ENCODE measurements around the gene ZIC1.

ZIC1 gene

DNA sequence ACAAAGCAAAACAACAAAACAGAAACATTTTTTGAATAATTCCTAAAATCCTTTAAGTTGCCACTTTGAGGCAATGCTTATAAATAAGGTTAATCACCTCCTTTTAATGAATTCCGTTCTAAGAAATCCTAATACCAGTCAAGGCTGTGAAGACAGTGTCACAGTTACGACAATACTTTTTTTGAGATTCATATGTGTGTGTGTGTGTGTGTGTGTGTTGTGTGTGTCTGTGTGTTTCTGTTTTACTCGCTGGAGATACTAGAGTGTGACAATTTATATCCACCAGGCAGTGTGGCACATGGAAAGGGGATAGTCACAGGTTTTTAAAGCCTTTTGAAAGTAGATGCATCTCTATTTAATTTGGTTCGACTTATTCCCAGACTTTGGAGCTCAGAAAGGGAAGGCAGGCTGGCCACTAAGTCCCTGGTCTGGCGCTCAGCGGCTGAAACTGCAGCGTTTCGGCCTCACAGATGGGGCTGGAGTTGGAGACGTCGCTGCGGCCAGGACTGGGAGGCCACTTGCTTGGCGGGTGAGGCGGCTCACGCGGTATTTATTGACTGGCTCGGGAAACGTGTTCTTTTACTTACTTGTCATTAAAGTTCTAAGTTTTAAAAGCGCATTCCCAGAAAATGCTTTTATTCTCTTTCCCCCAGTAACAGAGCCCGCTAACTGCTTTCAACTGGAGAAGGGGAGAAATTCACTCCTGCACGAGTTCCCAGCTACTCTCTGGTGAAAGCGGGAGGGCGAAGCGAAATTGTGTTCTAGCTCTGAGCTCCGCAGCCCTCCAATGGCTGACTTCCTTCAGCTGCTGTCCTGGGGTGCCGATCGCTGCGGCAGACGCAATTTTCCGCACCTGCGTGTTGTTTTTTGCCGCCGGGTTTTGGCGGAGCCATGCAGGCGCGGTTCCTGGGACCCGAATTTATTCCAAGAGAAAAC, 13.7 kb downstream of the ZIC1 start:
- no peak for DNase-seq (ENCODE audit: low read depth)

DNA sequence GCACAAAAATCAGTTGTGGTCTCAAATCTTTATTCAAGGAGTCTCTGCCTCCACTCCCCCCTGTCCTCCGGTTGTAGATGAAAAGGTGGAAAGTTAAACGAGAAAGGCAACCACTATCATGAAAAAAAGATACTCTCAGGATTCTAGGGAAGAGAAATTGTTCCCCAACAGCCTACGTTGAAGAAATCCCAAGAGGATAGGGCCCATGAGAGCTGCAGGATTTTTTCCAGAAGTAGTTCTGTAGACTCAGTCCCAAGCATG, 14.3 kb downstream of the ZIC1 start:
- no peak for DNase-seq (ENCODE audit: low read depth)

DNA sequence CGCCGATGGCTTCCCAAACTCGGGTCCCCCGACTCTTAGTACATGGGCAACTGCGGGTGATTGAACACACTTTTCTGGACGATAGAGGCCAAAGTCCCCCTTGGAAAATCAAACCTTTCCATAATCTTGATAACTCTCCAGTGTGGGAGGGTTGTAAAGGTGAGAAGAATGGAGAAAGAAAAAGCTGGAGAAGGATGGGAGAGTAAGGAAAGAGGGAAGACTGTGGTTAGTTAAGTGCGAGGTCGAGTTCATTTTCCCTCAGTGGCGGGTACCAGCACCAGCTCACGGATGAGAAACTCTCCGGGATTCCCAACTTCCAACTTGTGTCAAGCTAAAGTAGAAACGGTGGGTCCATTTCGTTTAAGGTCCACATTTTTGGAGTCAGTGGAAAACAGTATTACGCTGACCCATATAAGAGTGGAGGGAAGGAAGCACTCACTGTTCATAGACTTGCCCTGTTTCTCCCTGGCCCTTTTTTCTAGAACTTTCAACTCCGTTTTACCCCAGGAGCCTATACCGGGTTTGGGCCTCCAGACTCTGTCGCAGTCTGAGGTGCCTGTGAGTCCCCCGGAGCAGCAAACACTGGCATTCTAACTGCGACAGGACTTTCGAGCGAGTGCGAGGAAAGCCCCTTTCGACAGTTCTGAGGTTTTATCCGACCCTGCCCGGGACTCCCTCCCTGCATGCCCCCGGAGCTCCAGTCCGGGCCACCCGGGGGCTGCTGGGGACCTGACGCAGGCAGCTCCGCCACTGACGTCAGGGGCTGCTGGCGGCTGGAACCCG, 14.8 kb downstream of the ZIC1 start:
- DNase-seq (ENCODE audit: low read depth), result no peak

DNA sequence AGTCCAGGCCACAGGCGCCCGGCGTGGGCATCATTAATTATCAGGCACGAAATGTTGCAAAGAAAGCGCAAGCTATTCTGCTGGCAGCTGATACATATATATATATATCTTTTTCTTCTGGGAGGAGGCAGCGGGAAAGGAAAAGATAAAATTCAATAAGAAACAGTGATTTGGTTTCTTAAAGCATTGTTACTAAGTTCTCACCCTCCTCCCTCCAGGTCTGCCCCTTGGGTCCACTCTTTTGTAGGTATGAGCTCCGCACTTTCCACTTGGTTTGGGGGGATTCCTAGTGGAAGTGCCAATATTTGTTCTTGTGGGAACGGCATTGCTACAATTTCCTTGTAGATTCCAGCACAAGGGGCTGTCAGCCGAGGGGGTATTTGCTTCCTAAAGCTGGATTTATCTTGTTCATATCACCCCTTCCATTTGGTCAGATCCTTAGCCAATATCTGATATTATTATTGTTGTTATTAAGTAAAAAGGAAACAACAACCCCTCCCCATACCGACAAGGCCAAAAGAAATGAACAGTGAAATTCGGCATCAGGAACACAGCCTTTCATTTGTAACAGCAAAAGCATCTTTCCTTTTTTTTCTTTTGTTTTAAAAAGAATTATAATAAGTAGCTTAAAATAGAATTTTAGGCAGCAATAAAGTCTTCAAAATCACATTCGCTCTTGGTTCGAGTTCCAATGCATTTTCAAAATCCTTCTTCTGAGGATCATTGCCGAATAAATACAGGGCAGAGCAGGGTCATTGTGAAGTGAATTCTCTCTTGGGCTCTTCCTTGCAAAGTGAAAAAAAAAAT, 15.6 kb downstream of the ZIC1 start:
- DNase-seq (ENCODE audit: low read depth), result no peak

DNA sequence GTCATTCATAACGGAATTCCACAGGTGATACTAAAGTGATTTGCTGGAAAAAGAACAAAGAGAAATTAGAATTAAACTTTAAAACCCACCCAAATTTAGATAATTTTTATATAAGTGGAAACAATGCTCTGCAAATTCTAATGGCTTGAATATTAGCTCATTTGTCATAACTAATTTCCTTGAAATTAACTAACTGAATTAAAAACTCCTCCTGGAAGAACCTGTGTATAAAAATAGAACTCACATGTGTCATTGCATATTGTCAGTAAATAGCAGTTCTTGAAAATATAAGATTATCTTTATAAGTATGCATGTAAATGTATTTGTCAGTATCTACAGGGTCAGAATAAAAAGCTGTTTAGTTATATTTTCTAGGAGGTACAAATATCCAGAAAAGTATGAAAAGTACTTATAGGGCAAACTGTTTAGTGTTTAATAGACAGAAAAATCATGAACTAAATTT, 16.3 kb downstream of the ZIC1 start:
- DNase-seq (ENCODE audit: low read depth), result no peak

DNA sequence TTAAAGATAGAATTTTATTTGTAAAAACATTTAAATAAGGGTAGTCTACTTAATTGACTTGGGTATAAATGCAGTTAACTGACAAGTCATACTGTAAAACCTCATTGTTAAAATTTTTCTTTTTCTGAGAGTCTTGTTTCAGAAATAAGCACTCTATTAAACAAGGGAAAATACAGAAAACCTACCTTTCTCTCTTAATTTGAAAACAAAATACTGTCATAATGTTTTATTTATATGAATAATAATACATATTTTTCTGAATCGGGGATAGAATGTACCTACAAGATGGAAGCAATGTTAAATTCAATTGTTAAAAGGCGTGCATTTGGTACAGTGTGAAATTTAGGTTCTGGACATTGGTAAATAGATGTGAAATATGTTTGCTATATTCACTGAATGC, 17.8 kb downstream of the ZIC1 start:
- no peak for DNase-seq (ENCODE audit: low read depth)

DNA sequence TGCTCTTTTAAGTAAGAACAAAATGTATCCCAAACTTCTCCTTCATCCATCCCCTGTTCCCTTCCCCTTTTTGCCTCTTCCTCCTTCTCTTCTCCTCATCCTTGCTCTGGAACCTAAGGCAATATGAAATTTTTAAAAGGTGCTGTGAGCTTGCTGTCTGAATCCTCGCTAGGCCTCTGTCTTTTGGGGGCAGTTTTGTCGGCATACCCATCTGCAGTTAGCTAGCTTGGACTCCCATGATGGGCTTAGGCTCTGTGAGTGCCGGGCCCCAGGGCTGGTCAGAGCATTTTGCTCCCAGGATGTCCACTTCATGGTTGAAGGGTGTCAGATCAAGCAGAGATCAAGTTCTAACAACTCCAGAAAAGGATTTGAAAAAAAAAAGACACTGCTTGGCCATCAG, 18.6 kb downstream of the ZIC1 start:
- DNase-seq (ENCODE audit: low read depth), result no peak

DNA sequence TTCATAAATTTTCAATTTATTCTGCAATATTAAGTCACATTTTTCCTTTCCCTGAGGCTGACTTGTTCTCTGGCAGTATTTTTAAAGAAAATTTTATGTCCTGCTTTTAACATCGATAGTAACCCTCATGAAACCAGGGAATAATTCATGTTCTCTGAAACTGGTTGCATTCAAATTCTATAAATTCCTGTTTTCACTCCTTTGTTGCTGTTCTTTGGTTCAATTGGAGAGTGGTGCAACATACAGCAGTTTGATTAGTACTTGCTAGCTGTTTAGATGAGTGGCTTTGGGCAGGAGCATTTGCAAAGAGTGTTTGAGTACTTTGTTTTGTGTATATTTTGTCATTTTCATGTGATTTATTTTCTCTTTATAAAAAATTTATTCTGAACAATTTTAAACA, 19.2 kb downstream of the ZIC1 start:
- DNase-seq (ENCODE audit: low read depth), result no peak

DNA sequence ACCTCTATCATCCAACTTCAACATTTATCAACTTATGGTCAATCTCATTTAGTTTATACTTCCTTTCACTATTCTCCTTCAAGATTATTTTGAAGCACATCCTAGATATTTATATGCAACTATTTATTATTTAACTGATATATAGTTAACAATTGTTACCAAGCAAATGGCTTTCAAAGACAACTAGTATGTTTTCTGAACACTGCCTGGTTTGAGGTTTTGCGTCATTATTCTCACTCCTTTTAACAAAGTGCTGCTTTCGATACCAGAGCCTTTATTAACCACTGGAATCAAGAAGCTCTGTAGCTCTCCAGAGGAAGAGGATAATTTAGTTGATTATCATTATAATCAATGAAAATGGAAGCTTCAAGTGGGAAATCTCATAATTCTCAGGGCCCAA, 19.6 kb downstream of the ZIC1 start:
- DNase-seq (ENCODE audit: low read depth), result no peak

DNA sequence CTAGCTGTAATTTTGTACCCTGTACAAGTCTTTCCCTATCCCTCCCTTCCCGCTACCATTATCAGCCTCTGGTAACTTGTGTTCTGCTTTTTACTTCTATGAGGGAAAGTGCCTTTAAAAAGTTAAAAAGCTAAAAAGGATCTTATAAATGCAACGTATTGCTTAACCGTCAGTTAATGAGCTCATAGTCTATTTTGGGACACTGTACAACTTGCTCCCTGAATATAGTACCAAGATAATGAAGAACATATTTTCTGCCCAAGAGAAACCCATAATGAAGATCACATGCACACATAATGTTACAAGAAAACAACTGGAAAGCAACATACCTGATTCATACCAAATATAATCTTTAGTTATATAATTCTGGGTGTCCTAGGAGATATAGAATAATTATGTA, 22.6 kb downstream of the ZIC1 start:
- peak; percentile 62 for DNase-seq (ENCODE audit: low read depth)

DNA sequence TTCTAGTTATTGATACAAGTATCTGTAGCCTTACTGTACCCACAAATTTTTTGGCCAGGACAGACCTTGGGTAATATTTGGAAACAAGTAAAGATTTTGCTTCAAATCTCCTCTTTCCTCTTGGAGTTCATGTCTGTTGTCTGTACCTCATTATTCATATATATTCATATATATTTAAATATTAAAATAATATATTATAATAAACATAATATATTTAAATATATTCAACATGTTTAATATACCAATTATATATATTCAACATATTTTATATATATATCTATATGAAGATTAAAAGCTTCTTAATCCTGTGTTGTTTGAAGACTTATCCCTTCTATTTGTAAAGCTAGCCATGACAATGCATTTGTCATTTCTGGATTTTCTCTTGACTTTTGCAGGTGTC, 38.1 kb downstream of the ZIC1 start:
- no peak for DNase-seq (ENCODE audit: low read depth)

DNA sequence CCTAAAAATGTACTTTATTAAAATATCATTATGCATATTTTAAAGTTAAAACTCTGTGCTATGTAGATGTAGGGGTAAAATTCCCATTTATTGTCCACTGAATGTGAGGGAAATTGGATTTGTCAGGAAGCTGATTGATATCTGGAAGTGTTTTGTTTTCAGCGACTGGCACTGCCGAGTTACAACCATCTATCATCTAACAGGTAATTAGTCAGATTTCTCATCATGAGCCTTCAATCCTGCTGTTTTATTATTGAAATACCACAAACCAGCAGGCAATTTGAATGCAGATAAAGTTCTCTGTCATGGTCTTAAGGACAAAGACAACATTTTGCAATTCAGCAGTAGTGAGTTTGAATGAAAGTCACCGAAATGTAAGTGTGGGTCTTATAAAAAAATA, 40.5 kb downstream of the ZIC1 start:
- DNase-seq (ENCODE audit: low read depth), result no peak

DNA sequence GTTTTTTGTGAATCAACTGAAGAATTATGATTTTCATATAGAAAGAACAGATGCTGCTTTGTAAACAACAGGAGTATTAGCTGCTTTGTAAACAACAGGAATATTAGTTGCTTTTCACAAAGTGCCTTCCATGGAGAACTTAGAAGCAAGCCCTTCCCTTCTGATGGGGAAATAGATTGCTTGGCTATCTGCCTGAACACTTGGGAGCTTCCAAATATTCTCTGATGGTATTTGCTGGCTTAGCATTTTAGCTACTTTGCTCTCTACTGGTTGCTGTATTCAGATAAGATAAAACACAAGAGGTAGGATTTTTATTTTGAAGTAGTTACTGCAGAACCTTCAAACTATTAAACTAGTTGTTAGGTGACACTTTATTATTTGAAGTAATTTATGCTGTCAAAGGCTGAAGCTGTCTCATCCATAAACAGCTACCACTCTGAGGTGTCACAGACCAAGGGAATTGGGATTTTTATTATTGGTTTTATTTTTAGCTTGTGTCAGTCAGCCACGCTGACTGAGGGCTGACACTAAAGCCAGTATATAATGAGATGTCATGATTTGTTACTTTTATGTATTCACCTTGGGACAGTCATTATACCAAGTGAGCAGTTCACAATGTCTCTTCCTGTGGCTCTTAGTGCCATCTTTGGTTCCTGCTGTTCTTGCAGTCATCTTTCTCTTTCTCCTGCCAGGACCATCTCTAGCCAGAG, 50.0 kb downstream of the ZIC1 start:
- DNase-seq (ENCODE audit: low read depth), result peak; percentile 1

DNA sequence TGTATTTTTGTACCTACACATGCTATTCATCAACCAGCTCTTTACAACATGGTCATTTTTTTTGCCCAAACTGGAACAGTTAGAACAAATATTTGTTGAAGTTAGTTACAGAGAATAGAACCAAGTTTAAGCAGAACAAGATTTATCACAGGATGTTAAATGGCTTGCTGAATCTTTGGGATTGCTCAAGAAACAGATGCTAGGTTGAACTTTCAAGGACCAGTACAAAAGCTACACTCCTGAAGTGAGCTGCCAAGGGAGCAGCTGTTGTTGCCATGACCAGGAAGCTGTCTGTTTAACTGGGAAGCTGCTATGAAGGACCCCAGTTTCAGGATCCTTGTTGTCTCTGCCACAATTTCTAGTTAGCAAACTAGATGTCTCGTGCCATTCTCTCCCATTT, 53.7 kb downstream of the ZIC1 start:
- DNase-seq (ENCODE audit: low read depth), result no peak
